Large intestine (tissue), 3 donors: ENCODE data around the gene KL. TPM values are rescaled to one million over a fixed set of nuclear protein-coding genes. Genes with fewer than 3 reads are reported as not detected.

Experiments
- DNase-seq, 2 donors: peaks; one replicate each; pipeline versions ENCODE4 v3.0.0 to v3.0.0-alpha.2; 2013
- H3K27ac ChIP-seq: one replicate; pipeline ENCODE4 v1.5.1; 2013; ENCODE audit warnings: low read length
- H3K27me3 ChIP-seq: 2 replicates; pipeline ENCODE4 v1.6.1; 2013; ENCODE audit warnings: low read length; ENCODE audit not compliant: control insufficient read depth, insufficient read depth
- H3K36me3 ChIP-seq: 2 replicates; pipeline ENCODE4 v1.6.1; 2013; ENCODE audit warnings: low read length; ENCODE audit not compliant: control insufficient read depth, insufficient read depth
- H3K4me1 ChIP-seq: one replicate; pipeline ENCODE4 v1.6.1; 2013; ENCODE audit warnings: low read length; ENCODE audit not compliant: control insufficient read depth, insufficient read depth
- H3K4me3 ChIP-seq: one replicate; pipeline ENCODE4 v1.5.1; 2013; ENCODE audit warnings: low read length
- H3K9me3 ChIP-seq: one replicate; pipeline ENCODE4 v1.6.1; 2013; ENCODE audit warnings: mild to moderate bottlenecking, low read depth, low read length, moderate library complexity; ENCODE audit not compliant: control insufficient read depth
- WGBS: methylation state at CpG from one replicate; pipeline ENCODE4 v1.1.5; 2013; ENCODE audit warnings: low lambda C conversion rate; ENCODE audit not compliant: insufficient coverage; 5-methylcytosine and 5-hydroxymethylcytosine counted together
- polyA plus RNA-seq: library from polyadenylated mRNA; unstranded; fragments of 120-200 nt; gene quantifications from one replicate; pipeline ENCODE4 v1.2.1, GENCODE V29; 2013

Gene KL
- polyA plus RNA-seq, 1 donor: 3.9 TPM

- H3K4me1 ChIP-seq: no peaks in the 10 kb centered on the region
- DNase-seq: no peak
Observed at GRCh38 chr13:33058776-33059327, 42.6 kb downstream of the KL start.

DNA sequence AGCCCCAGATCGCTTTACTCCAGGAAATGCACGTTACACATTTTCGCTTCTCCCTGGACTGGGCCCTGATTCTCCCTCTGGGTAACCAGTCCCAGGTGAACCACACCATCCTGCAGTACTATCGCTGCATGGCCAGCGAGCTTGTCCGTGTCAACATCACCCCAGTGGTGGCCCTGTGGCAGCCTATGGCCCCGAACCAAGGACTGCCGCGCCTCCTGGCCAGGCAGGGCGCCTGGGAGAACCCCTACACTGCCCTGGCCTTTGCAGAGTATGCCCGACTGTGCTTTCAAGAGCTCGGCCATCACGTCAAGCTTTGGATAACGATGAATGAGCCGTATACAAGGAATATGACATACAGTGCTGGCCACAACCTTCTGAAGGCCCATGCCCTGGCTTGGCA, 44.6 kb downstream of the KL start:
- no peaks in the 10 kb centered on the region for H3K4me1 ChIP-seq
- WGBS: no CpG with 5 or more reads among the region's 15 CpGs
- H3K9me3 ChIP-seq: no peaks in the 10 kb centered on the region
- H3K27me3 ChIP-seq: no peaks in the 10 kb centered on the region
- no peak for DNase-seq
- H3K36me3 ChIP-seq: no peaks in the 10 kb centered on the region
- no peak overlapping the region for H3K4me3 ChIP-seq
- no peak overlapping the region for H3K27ac ChIP-seq

More at GRCh38 chr13:33058776-33059327, 42.6 kb downstream of the KL start:
- Histone ChIP-seq H3K4me3 (no peak overlapping the region), H3K27me3 (no peaks in the 10 kb centered on the region), H3K9me3 (no peaks in the 10 kb centered on the region), H3K36me3 (no peaks in the 10 kb centered on the region), H3K27ac (no peak overlapping the region)
- WGBS: no CpG with 5 or more reads among the region's 3 CpGs

GRCh38 chr13:33066329-33066728, 50.1 kb downstream of the KL start:
- H3K27me3 ChIP-seq: no peaks in the 10 kb centered on the region
- no peaks in the 10 kb centered on the region for H3K4me1 ChIP-seq
- no peak for DNase-seq
- H3K9me3 ChIP-seq: peaks cover 3% of the 10 kb centered on the region
- no peaks in the 10 kb centered on the region for H3K36me3 ChIP-seq
- WGBS: no CpG with 5 or more reads among the region's 18 CpGs
- no peak overlapping the region for H3K4me3 ChIP-seq
- H3K27ac ChIP-seq: no peak overlapping the region

DNA sequence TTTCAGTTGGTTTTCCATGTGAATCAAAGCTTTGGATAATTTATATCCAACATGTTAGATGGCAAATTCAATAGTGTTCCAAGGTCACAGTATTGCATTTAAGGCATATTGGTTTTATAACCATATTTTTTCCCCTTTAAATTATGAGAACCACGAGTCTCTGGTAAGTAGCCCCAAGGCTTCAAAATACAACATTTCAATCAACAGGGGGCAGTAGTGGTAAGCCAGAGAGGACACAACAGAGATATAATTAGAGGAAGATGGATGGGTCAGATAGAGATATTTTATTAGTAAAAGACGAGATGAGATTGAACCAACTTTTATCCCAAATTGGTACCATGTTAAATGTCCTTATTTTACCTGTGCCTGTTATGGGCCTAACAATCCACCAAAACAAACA, 53.1 kb downstream of the KL start:
- H3K4me3 ChIP-seq: no peak overlapping the region
- H3K9me3 ChIP-seq: peaks cover 3% of the 10 kb centered on the region
- no peaks in the 10 kb centered on the region for H3K36me3 ChIP-seq
- no CpG with 5 or more reads among the region's 2 CpGs for WGBS
- H3K27ac ChIP-seq: no peak overlapping the region
- no peaks in the 10 kb centered on the region for H3K4me1 ChIP-seq
- H3K27me3 ChIP-seq: no peaks in the 10 kb centered on the region
- DNase-seq: no peak

DNA sequence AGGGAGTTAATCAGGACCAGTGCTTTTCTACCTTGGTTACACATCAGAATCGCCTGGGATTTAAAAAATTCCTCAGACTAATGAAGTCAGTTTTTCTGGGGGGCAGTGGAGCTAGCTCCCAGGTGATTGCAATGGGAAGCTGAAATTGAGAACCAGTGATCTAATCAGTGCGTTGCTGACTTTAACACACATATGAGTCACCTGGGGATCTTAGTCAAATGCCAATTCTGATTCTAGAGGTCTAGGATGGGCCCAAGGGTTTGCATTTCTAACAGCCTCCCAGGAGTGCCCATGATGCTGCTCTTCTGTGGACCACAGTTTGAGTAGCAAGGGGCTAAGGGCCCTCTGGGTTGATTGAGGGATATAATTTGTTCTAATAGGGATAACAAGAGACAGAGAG, 54.5 kb downstream of the KL start:
- H3K27me3 ChIP-seq: no peaks in the 10 kb centered on the region
- no peak overlapping the region for H3K27ac ChIP-seq
- no peak overlapping the region for H3K4me3 ChIP-seq
- H3K4me1 ChIP-seq: peaks cover 9% of the 10 kb centered on the region
- WGBS: no CpG with 5 or more reads among the region's 2 CpGs
- DNase-seq: no peak
- H3K36me3 ChIP-seq: no peaks in the 10 kb centered on the region
- H3K9me3 ChIP-seq: peaks cover 3% of the 10 kb centered on the region

DNA sequence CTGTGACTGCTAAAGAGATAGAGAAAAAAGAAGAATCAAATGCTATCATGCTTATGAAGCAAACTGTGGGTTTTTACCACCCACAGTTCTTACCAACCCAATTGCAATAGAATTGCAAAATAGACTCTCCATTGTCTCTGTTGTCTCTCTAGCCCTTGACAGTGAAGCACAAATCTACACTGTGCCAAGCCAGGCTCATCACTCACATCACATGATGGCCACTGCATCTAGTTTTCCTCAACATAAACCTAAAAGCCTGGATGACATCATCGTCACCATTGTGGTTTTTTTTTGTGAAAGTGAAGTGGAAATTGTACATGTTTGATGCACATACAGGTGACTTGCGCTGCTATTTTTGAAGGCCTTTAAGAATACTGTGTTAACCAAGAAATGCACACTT, 56.1 kb downstream of the KL start:
- no CpG with 5 or more reads among the region's 2 CpGs for WGBS
- Histone ChIP-seq H3K4me1 (peaks cover 22% of the 10 kb centered on the region), H3K9me3 (no peaks in the 10 kb centered on the region), H3K4me3 (no peak overlapping the region), H3K36me3 (no peaks in the 10 kb centered on the region), H3K27me3 (no peaks in the 10 kb centered on the region), H3K27ac (no peak overlapping the region)
- no peak for DNase-seq

DNA sequence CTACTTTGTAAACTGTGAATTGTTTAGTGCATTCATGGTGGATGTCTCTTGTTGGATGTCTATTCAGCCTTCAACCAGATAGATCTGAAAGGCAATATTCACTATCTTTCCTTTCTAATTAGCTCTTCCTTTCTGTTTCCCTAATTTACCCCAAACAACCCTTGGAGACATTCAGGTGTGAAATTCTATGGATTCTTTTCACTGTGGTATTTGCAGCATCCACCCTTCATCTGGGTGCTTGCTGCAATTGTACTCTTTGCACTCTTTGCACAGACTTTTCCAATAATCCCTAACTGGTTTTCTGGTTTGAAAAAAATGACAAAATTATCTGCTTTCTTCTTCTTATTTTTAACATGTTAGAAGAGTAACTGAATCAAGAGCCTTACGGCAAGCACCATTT, 56.5 kb downstream of the KL start:
- no peaks in the 10 kb centered on the region for H3K9me3 ChIP-seq
- no CpG with 5 or more reads among the region's 1 CpG for WGBS
- peaks cover 22% of the 10 kb centered on the region for H3K4me1 ChIP-seq
- H3K27me3 ChIP-seq: no peaks in the 10 kb centered on the region
- DNase-seq: no peak
- no peaks in the 10 kb centered on the region for H3K36me3 ChIP-seq
- no peak overlapping the region for H3K4me3 ChIP-seq
- no peak overlapping the region for H3K27ac ChIP-seq

DNA sequence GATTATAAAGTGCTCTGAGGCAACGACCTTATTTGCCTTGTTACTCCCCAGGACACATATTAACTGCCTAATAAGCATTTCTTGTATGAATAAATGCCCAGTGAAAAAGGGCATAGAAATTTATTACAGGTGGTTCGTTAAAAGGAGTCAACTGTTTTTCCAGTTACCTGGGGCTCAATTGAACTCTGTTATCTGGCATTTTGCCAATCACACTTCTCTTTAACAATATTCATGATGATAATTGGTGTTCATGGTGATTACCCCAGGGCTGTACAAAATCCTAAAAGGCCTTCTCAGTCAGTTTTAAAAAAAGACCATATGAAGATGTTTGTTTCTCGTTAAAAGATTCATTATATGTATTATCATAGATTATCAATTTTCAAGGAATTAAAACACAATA, 57.1 kb downstream of the KL start:
- 100% methylated on average over 1 of the region's 3 CpGs for WGBS
- H3K27me3 ChIP-seq: no peaks in the 10 kb centered on the region
- no peaks in the 10 kb centered on the region for H3K36me3 ChIP-seq
- H3K4me1 ChIP-seq: peaks cover 22% of the 10 kb centered on the region
- no peak overlapping the region for H3K4me3 ChIP-seq
- no peak for DNase-seq
- H3K27ac ChIP-seq: no peak overlapping the region
- no peaks in the 10 kb centered on the region for H3K9me3 ChIP-seq

GRCh38 chr13:33076001-33076992, 60.1 kb downstream of the KL start:
- Histone ChIP-seq H3K4me1 (peaks cover 22% of the 10 kb centered on the region), H3K27ac (peak overlapping the region; percentile 92), H3K9me3 (no peaks in the 10 kb centered on the region), H3K4me3 (no peak overlapping the region), H3K27me3 (no peaks in the 10 kb centered on the region), H3K36me3 (no peaks in the 10 kb centered on the region)
- peak; percentile 66 to 88 for DNase-seq
- no CpG with 5 or more reads among the region's 10 CpGs for WGBS

DNA sequence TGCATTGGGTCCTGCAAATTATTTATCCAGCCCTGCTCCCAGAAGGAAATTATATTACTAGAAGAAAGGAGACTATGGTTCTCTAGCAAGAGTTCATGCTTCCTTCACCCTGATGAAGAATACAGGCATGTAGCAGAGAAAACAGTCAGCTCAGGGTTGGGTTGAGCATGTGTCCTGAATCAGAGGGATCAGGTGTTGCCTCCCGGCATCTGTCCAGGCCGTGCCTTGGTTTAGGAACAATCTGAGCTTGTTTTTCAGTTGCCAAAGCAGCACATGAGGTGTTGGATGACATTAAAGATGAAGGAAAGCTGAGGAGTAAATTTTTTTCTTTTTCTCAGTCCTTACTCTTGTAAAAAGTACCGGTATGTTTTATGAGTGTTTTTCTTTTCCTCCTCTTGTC, 62.0 kb downstream of the KL start:
- WGBS: 100% methylated on average over 1 of the region's 3 CpGs

More for the DNA sequence above, 62.0 kb downstream of the KL start:
- Histone ChIP-seq H3K9me3 (no peaks in the 10 kb centered on the region), H3K27me3 (no peaks in the 10 kb centered on the region), H3K4me1 (peaks cover 22% of the 10 kb centered on the region), H3K27ac (no peak overlapping the region), H3K36me3 (no peaks in the 10 kb centered on the region), H3K4me3 (no peak overlapping the region)
- no peak for DNase-seq
